Panc1 (cell line): ENCODE measurements around the gene PRELID3B. TPM values are rescaled to one million over a fixed set of nuclear protein-coding genes. Genes with fewer than 3 reads are reported as not detected.

Experiments used
- ATAC-seq: fragments of 200-7000 bp; cut with Tn5 transposase; 2 replicates; pipeline ENCODE4 v1.9.1; 2020; ENCODE audit warnings: mild to moderate bottlenecking, moderate library complexity
- BruUV-seq: library from RNA; stranded (reverse); fragments of 400-500 nt; replicated peaks from 2 replicates; lab custom pipeline; 2021; lab: Mats Ljungman, UMichigan
- CTCF ChIA-PET: fragments of 300-600 bp; sonication (Branson Sonifier 250); formaldehyde crosslinking; loops from one replicate; lab custom pipeline; 2022; ENCODE audit warnings: antibody characterized with exemption; lab: Charles Lee
- POLR2A ChIA-PET: fragments of 300-600 bp; sonication (Branson Sonifier 250); formaldehyde crosslinking; loops from one replicate; lab custom pipeline; 2022; ENCODE audit warnings: antibody characterized with exemption; lab: Charles Lee
- DNase-seq: peaks from one replicate; pipeline ENCODE4 v3.0.0-alpha.2; 2010; ENCODE audit warnings: low read depth, low spot score
- H3K27ac ChIP-seq: 2 replicates; pipeline ENCODE4 v1.5.1; 2011; ENCODE audit warnings: mild to moderate bottlenecking, low read length, inconsistent platforms
- H3K27me3 ChIP-seq: fragments of 200-500 bp; sonication (Bioruptor generic); 2 replicates; pipeline ENCODE4 v1.6.0; 2014; ENCODE audit warnings: low read length, inconsistent platforms; ENCODE audit not compliant: control insufficient read depth, insufficient read depth
- H3K36me3 ChIP-seq: fragments of 200-500 bp; sonication (Bioruptor generic); 2 replicates; pipeline ENCODE4 v1.5.1; 2014; ENCODE audit warnings: inconsistent platforms, mild to moderate bottlenecking, low read length, moderate library complexity; ENCODE audit not compliant: control insufficient read depth, insufficient read depth
- H3K4me1 ChIP-seq: 2 replicates; pipeline ENCODE4 v1.5.1; 2011; ENCODE audit warnings: inconsistent platforms, mild to moderate bottlenecking, low read length, moderate library complexity; ENCODE audit not compliant: control insufficient read depth, insufficient read depth
- H3K4me3 ChIP-seq, 2 experiments: 2 replicates each; pipeline ENCODE4 v1.5.1; 2011 to 2012; ENCODE audit warnings: low read depth in 2 of 2, low read length in 2 of 2, mild to moderate bottlenecking in 2 of 2, inconsistent platforms in 1 of 2, moderate library complexity in 1 of 2
- H3K9me3 ChIP-seq: fragments of 200-500 bp; sonication (Bioruptor generic); 2 replicates; pipeline ENCODE4 v1.5.1; 2014; ENCODE audit warnings: low read depth, mild to moderate bottlenecking, inconsistent platforms, low read length, moderate library complexity; ENCODE audit not compliant: control insufficient read depth, insufficient read depth
- POLR2AphosphoS5 ChIP-seq: IDR thresholded peaks from 2 replicates; pipeline ENCODE4 v1.6.1; 2012; ENCODE audit warnings: mild to moderate bottlenecking, low read depth, low read length, moderate library complexity
- SIN3A ChIP-seq: IDR thresholded peaks from 2 replicates; pipeline ENCODE4 v1.6.1; 2012; ENCODE audit warnings: low read depth, mild to moderate bottlenecking, low read length, moderate library complexity, borderline replicate concordance; ENCODE audit not compliant: insufficient read depth
- TCF7L2 ChIP-seq: IDR thresholded peaks from 2 replicates; pipeline ENCODE4 v1.6.1; 2011; ENCODE audit warnings: mild to moderate bottlenecking, low read depth, low read length, inconsistent platforms
- in situ Hi-C: cut with HindIII; loops from 2 replicates; pipeline ENCODE4 v1.10.0; 2016; ENCODE audit warnings: low sequenced_read_pairs, low pct_unique_long_range_greater_than_20kb
- intact Hi-C: fragments of 100-400 bp; cut with micrococcal nuclease; formaldehyde crosslinking; loops from one replicate; pipeline ENCODE4 v1.10.0; 2022; ENCODE audit not compliant: unreplicated experiment
- total RNA-seq: library from RNA; stranded (reverse); gene quantifications from one replicate; pipeline ENCODE4 v1.2.1, GENCODE V29; 2021; ENCODE audit not compliant: unreplicated experiment
- TF ChIP-seq, protein P1 (sequence below): fragments of 450-650 bp; IDR thresholded peaks from 2 replicates; pipeline ENCODE4 v1.5.1; 2017; ENCODE audit warnings: mild to moderate bottlenecking
- TF ChIP-seq, protein P2 (sequence below), 2 experiments: IDR thresholded peaks; 2 replicates each; pipeline ENCODE4 v1.6.1; 2011 to 2012; ENCODE audit warnings: low read depth in 2 of 2, control low read depth in 1 of 2, low read length in 1 of 2, mild to moderate bottlenecking in 1 of 2, moderate library complexity in 1 of 2; ENCODE audit not compliant: insufficient read depth in 1 of 2

PRELID3B gene
- total RNA-seq, 1 experiment from 2014 or later: 131 TPM

GRCh38 chr20:59040667-59041066 lies 1.9 kb downstream of the PRELID3B start:
- TF ChIP-seq SIN3A (no peak), TCF7L2 (no peak)
- TF ChIP-seq, protein P1, sequence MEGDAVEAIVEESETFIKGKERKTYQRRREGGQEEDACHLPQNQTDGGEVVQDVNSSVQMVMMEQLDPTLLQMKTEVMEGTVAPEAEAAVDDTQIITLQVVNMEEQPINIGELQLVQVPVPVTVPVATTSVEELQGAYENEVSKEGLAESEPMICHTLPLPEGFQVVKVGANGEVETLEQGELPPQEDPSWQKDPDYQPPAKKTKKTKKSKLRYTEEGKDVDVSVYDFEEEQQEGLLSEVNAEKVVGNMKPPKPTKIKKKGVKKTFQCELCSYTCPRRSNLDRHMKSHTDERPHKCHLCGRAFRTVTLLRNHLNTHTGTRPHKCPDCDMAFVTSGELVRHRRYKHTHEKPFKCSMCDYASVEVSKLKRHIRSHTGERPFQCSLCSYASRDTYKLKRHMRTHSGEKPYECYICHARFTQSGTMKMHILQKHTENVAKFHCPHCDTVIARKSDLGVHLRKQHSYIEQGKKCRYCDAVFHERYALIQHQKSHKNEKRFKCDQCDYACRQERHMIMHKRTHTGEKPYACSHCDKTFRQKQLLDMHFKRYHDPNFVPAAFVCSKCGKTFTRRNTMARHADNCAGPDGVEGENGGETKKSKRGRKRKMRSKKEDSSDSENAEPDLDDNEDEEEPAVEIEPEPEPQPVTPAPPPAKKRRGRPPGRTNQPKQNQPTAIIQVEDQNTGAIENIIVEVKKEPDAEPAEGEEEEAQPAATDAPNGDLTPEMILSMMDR: no peak
- H3K36me3 ChIP-seq: peaks cover 31% of the 10 kb centered on the region
- intact Hi-C loops: no loop called here
- peaks cover 29% of the 10 kb centered on the region for H3K4me1 ChIP-seq
- no peak for DNase-seq
- H3K27me3 ChIP-seq: no peaks in the 10 kb centered on the region
- H3K9me3 ChIP-seq: no peaks in the 10 kb centered on the region
- in situ Hi-C loops: no loop called here
- peak overlapping the region; percentile 76 to 86 for H3K4me3 ChIP-seq
- no TSS peak for BruUV-seq
- H3K27ac ChIP-seq: peak overlapping the region; percentile 97
- ChIA-PET CTCF (no interaction called here), POLR2A (no interaction called here)
- no peak for ATAC-seq

- no TSS peak for BruUV-seq
- CTCF ChIA-PET: no interaction called here
- Histone ChIP-seq H3K27ac (peak overlapping the region; percentile 54), H3K27me3 (no peaks in the 10 kb centered on the region), H3K4me1 (peaks cover 30% of the 10 kb centered on the region), H3K36me3 (peaks cover 37% of the 10 kb centered on the region), H3K4me3 (no peak overlapping the region), H3K9me3 (no peaks in the 10 kb centered on the region)
- intact Hi-C loops (no loop called here), in situ Hi-C loops (no loop called here)
- no peak for ATAC-seq
- TF ChIP-seq, protein P1: no peak
- no peak for TF ChIP-seq SIN3A
- TF ChIP-seq POLR2AphosphoS5: no peak
- TF ChIP-seq, protein P2, sequence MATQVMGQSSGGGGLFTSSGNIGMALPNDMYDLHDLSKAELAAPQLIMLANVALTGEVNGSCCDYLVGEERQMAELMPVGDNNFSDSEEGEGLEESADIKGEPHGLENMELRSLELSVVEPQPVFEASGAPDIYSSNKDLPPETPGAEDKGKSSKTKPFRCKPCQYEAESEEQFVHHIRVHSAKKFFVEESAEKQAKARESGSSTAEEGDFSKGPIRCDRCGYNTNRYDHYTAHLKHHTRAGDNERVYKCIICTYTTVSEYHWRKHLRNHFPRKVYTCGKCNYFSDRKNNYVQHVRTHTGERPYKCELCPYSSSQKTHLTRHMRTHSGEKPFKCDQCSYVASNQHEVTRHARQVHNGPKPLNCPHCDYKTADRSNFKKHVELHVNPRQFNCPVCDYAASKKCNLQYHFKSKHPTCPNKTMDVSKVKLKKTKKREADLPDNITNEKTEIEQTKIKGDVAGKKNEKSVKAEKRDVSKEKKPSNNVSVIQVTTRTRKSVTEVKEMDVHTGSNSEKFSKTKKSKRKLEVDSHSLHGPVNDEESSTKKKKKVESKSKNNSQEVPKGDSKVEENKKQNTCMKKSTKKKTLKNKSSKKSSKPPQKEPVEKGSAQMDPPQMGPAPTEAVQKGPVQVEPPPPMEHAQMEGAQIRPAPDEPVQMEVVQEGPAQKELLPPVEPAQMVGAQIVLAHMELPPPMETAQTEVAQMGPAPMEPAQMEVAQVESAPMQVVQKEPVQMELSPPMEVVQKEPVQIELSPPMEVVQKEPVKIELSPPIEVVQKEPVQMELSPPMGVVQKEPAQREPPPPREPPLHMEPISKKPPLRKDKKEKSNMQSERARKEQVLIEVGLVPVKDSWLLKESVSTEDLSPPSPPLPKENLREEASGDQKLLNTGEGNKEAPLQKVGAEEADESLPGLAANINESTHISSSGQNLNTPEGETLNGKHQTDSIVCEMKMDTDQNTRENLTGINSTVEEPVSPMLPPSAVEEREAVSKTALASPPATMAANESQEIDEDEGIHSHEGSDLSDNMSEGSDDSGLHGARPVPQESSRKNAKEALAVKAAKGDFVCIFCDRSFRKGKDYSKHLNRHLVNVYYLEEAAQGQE (IDR thresholded peaks at IDR 0.05; ENCODE audit: insufficient read depth in 1 of 2, low read depth in 2 of 2, low read length in 1 of 2): no peak
- TF ChIP-seq TCF7L2: no peak
- POLR2A ChIA-PET: no interaction called here
- DNase-seq: no peak
Observed at GRCh38 chr20:59039233-59039632, 3.4 kb downstream of the PRELID3B start.
